NCI-H1105 treated with DMSO at 0.1 percent for 48 hours (cell line): ENCODE measurements around the gene ZNF280D.

Experiments
- DNase-seq: peaks from one replicate; lab custom pipeline; 2025; lab: John Stamatoyannopoulos, UW

ZNF280D gene

GRCh38 chr15:56752986-56753385, 19.7 kb upstream of the ZNF280D start:
- no peak for DNase-seq

GRCh38 chr15:56749982-56750381, 16.7 kb upstream of the ZNF280D start:
- no peak for DNase-seq

- DNase-seq = no peak
Observed at GRCh38 chr15:56744701-56745683, 11.7 kb upstream of the ZNF280D start.

- no peak for DNase-seq
Observed at GRCh38 chr15:56741541-56741940, 8.2 kb upstream of the ZNF280D start.

- no peak for DNase-seq
Observed at GRCh38 chr15:56739964-56740640, 6.8 kb upstream of the ZNF280D start.

- no peak for DNase-seq
Observed at GRCh38 chr15:56739474-56739873, 6.2 kb upstream of the ZNF280D start.

- no peak for DNase-seq
Observed at GRCh38 chr15:56737791-56738190, 4.5 kb upstream of the ZNF280D start.

- no peak for DNase-seq
Observed at GRCh38 chr15:56736881-56737707, 3.8 kb upstream of the ZNF280D start.

GRCh38 chr15:56736308-56736707, 3.0 kb upstream of the ZNF280D start:
- DNase-seq = no peak

GRCh38 chr15:56735589-56735988, 2.3 kb upstream of the ZNF280D start:
- DNase-seq = no peak

GRCh38 chr15:56734013-56734635, 815 bp upstream of the ZNF280D start:
- no peak for DNase-seq

- DNase-seq = no peak
Observed at GRCh38 chr15:56732886-56733135, 498 bp downstream of the ZNF280D start.

- peak; percentile 35 for DNase-seq
Observed at GRCh38 chr15:56732135-56732885, 999 bp downstream of the ZNF280D start.

GRCh38 chr15:56731548-56731947, 1.8 kb downstream of the ZNF280D start:
- DNase-seq = no peak

- DNase-seq = no peak
Observed at GRCh38 chr15:56729561-56729960, 3.7 kb downstream of the ZNF280D start.

- DNase-seq = no peak
Observed at GRCh38 chr15:56725386-56725785, 7.9 kb downstream of the ZNF280D start.

GRCh38 chr15:56724232-56724631, 9.1 kb downstream of the ZNF280D start:
- DNase-seq = no peak

GRCh38 chr15:56723787-56724186, 9.5 kb downstream of the ZNF280D start:
- no peak for DNase-seq

GRCh38 chr15:56719774-56720555, 13.3 kb downstream of the ZNF280D start:
- DNase-seq = no peak

GRCh38 chr15:56719021-56719612, 14.2 kb downstream of the ZNF280D start:
- no peak for DNase-seq
